Activated T-cell treated with anti-CD3 and anti-CD28 coated beads, Interleukin-2, amount 50 U/mL, for 72 hours (primary cell): ENCODE data around the gene SLC4A4. TPM values are rescaled to one million over a fixed set of nuclear protein-coding genes. Genes with fewer than 3 reads are reported as not detected.

Experiments
- ATAC-seq, 2 donors: fragments of 150-1000 bp; cut with Tn5 transposase; replicated peaks in 1 of 2; 2 replicates each; pipeline ENCODE4 v1.10.0; 2021; ENCODE audit warnings: moderate library complexity in 2 of 2, mild to moderate bottlenecking in 1 of 2
- DNase-seq, 2 donors: peaks; one replicate each; pipeline ENCODE4 v3.0.0; 2021 to 2022; ENCODE audit warnings: mixed read lengths in 1 of 2
- H3K27ac Mint-ChIP-seq: one replicate; pipeline ENCODE4 v1.8.0; 2022; ENCODE audit warnings: mild to moderate bottlenecking, moderate library complexity, mixed read lengths
- H3K27me3 Mint-ChIP-seq: one replicate; pipeline ENCODE4 v1.8.0; 2022; ENCODE audit warnings: low read depth, mixed read lengths
- H3K36me3 Mint-ChIP-seq, 2 donors: one replicate each; pipeline ENCODE4 v1.8.0; 2022; ENCODE audit warnings: mixed read lengths in 2 of 2, mild to moderate bottlenecking in 1 of 2; ENCODE audit not compliant: insufficient read depth in 2 of 2
- H3K4me1 Mint-ChIP-seq: one replicate; pipeline ENCODE4 v1.8.0; 2022; ENCODE audit warnings: low read depth, mixed read lengths
- H3K4me3 Mint-ChIP-seq, 2 donors: one replicate each; pipeline ENCODE4 v1.8.0; 2022; ENCODE audit warnings: mild to moderate bottlenecking in 2 of 2, mixed read lengths in 2 of 2, moderate library complexity in 2 of 2
- H3K9me3 Mint-ChIP-seq, 2 donors: one replicate each; pipeline ENCODE4 v1.8.0; 2022; ENCODE audit warnings: mixed read lengths in 2 of 2
- total RNA-seq, 2 donors: library from RNA; stranded (reverse); gene quantifications; one replicate each; pipeline ENCODE4 v1.2.3, GENCODE V29; 2022

SLC4A4 gene
- total RNA-seq, 2 donors from 2014 or later = 0.26 to 0.46 TPM

- Mint-ChIP-seq H3K9me3 (peaks cover 3 to 6% of the 10 kb centered on the region in 2 donors), H3K27me3 (no peaks in the 10 kb centered on the region), H3K4me1 (no peaks in the 10 kb centered on the region), H3K36me3 (no peaks in the 10 kb centered on the region), H3K4me3 (no peak overlapping the region), H3K27ac (no peak overlapping the region)
- no peak for DNase-seq
- no peak for ATAC-seq
Measured at GRCh38 chr4:71614621-71615020, 275.8 kb downstream of the SLC4A4 start.

- Mint-ChIP-seq H3K36me3 (peaks cover 0 to 2% of the 10 kb centered on the region in 2 donors), H3K4me1 (no peaks in the 10 kb centered on the region), H3K27ac (no peak overlapping the region), H3K9me3 (peaks cover 6 to 8% of the 10 kb centered on the region in 2 donors), H3K4me3 (no peak overlapping the region), H3K27me3 (no peaks in the 10 kb centered on the region)
- DNase-seq (no peak), ATAC-seq (no peak)
Measured at GRCh38 chr4:71616168-71616811, 277.5 kb downstream of the SLC4A4 start.
